ENCODE results near the gene ERVV-1. TPM values are rescaled to one million over a fixed set of nuclear protein-coding genes. Genes with fewer than 3 reads are reported as not detected.

The ERVV-1 gene
- total and polyA plus RNA-seq, 2 experiments from 2014 or later = 0.62 TPM; not detected in 1

GRCh38 chr19:53047379-53047778 is 33.7 kb downstream of the ERVV-1 start:
- no peak for DNase-seq (ENCODE audit: low spot score)
- Histone ChIP-seq H3K36me3 (replicated peaks; ENCODE audit: insufficient read depth, low read depth) (no peaks in the 10 kb centered on the region), H3K79me2 (no peaks in the 10 kb centered on the region), H3K4me1 (ENCODE audit: insufficient read depth) (no peaks in the 10 kb centered on the region), H3K9me3 (ENCODE audit: low read depth) (no peaks in the 10 kb centered on the region), H3K27me3 (no peaks in the 10 kb centered on the region), H3K4me2 (no peak overlapping the region), H3K4me3 (no peak overlapping the region), H3K9me2 (replicated peaks; ENCODE audit: insufficient read depth) (no peaks in the 10 kb centered on the region), H4K20me1 (ENCODE audit: insufficient read depth, poor library complexity, severe bottlenecking) (no peaks in the 10 kb centered on the region), H2AFZ (no peak overlapping the region), H3K27ac (no peak overlapping the region)
- TF ChIP-seq CTCF (IDR thresholded peaks at IDR 0.05; ENCODE audit: poor library complexity) (no peak), EZH2phosphoT487 (IDR thresholded peaks at IDR 0.05; ENCODE audit: low read depth, severe bottlenecking, unreplicated experiment) (no peak), EZH2 (IDR thresholded peaks at IDR 0.05; ENCODE audit: borderline replicate concordance) (no peak)
- 92% methylated on average over 2 of the region's 2 CpGs for WGBS (ENCODE audit: low lambda C conversion rate, missing lambda C conversion rate)

DNA sequence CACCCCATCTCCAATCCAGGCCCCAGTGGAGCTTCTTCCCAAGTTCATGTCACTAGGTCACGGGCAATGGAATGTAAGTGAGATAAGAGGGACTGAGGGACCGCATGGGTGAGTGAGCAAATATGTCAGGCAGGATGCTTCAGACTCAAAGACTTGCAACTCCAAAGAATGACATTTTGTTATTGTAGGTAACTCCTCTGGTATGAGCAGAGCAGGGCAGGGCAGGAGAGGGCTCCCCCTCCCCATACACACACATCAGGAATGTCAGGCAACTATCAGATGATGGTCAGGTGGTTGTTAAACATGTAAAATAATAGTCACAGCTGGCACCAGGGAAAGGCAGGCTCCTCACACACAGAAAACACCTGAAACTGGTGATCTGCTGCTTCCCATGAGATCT is 41.4 kb downstream of the ERVV-1 start:
- Histone ChIP-seq H3K9me3 (ENCODE audit: low read depth) (no peaks in the 10 kb centered on the region), H3K36me3 (replicated peaks; ENCODE audit: insufficient read depth, low read depth) (no peaks in the 10 kb centered on the region), H3K79me2 (no peaks in the 10 kb centered on the region), H4K20me1 (ENCODE audit: insufficient read depth, poor library complexity, severe bottlenecking) (no peaks in the 10 kb centered on the region), H3K27ac (peak overlapping the region; percentile 64), H3K4me2 (no peak overlapping the region), H3K27me3 (no peaks in the 10 kb centered on the region), H3K4me1 (ENCODE audit: insufficient read depth) (no peaks in the 10 kb centered on the region), H3K4me3 (no peak overlapping the region), H3K9me2 (replicated peaks; ENCODE audit: insufficient read depth) (no peaks in the 10 kb centered on the region), H2AFZ (no peak overlapping the region)
- WGBS (ENCODE audit: low lambda C conversion rate, missing lambda C conversion rate) = 14% methylated on average over 2 of the region's 2 CpGs
- TF ChIP-seq EZH2phosphoT487 (IDR thresholded peaks at IDR 0.05; ENCODE audit: low read depth, severe bottlenecking, unreplicated experiment) (no peak), CTCF (IDR thresholded peaks at IDR 0.05; ENCODE audit: poor library complexity) (no peak), EZH2 (IDR thresholded peaks at IDR 0.05; ENCODE audit: borderline replicate concordance) (no peak)
- DNase-seq (ENCODE audit: low spot score) = no peak

GRCh38 chr19:53057904-53058580 is 44.3 kb downstream of the ERVV-1 start:
- Histone ChIP-seq H3K27me3 (no peaks in the 10 kb centered on the region), H4K20me1 (ENCODE audit: insufficient read depth, poor library complexity, severe bottlenecking) (no peaks in the 10 kb centered on the region), H3K4me3 (peak overlapping the region; percentile 40), H3K9me3 (ENCODE audit: low read depth) (no peaks in the 10 kb centered on the region), H3K27ac (peak overlapping the region; percentile 11), H3K4me1 (ENCODE audit: insufficient read depth) (no peaks in the 10 kb centered on the region), H2AFZ (peak overlapping the region; percentile 38), H3K9me2 (replicated peaks; ENCODE audit: insufficient read depth) (no peaks in the 10 kb centered on the region), H3K79me2 (no peaks in the 10 kb centered on the region), H3K4me2 (peak overlapping the region; percentile 87), H3K36me3 (replicated peaks; ENCODE audit: insufficient read depth, low read depth) (no peaks in the 10 kb centered on the region)
- TF ChIP-seq CTCF (IDR thresholded peaks at IDR 0.05; ENCODE audit: poor library complexity) = no peak
- no peak for TF ChIP-seq EZH2phosphoT487 (IDR thresholded peaks at IDR 0.05; ENCODE audit: low read depth, severe bottlenecking, unreplicated experiment)
- DNase-seq (ENCODE audit: low spot score) = peak; percentile 86
- under 1% methylated on average over 54 of the region's 59 CpGs for WGBS (ENCODE audit: low lambda C conversion rate, missing lambda C conversion rate)

Other genes with a start within 250 kb of the ERVV-1 start
- 7.7 and 12.5 TPM in 2 replicates for gene ZNF600, start 227.1 kb upstream of the ERVV-1 start, total RNA-seq
- 14.6 and 16.9 TPM in 2 replicates for gene ZNF600, start 227.1 kb upstream of the ERVV-1 start, polyA plus RNA-seq
- gene ZNF28, start 192.3 kb upstream of the ERVV-1 start, total RNA-seq = 19.3 and 22.4 TPM in 2 replicates
- 13.3 and 17.4 TPM in 2 replicates for gene ZNF28, start 192.3 kb upstream of the ERVV-1 start, polyA plus RNA-seq
- gene ZNF468, start 156.3 kb upstream of the ERVV-1 start, total RNA-seq = 37.2 and 43.6 TPM in 2 replicates
- gene ZNF468, start 156.3 kb upstream of the ERVV-1 start, polyA plus RNA-seq = 14.0 and 19.9 TPM in 2 replicates
- 18.3 and 35.0 TPM in 2 replicates for gene ZNF320, start 116.3 kb upstream of the ERVV-1 start, total RNA-seq
- 5.6 and 15.2 TPM in 2 replicates for gene ZNF320, start 116.3 kb upstream of the ERVV-1 start, polyA plus RNA-seq
- 5.5 and 9.3 TPM in 2 replicates for gene ZNF888, start 90.5 kb upstream of the ERVV-1 start, total RNA-seq
- 1.2 and 4.8 TPM in 2 replicates for gene ZNF888, start 90.5 kb upstream of the ERVV-1 start, polyA plus RNA-seq
- gene ZNF816, start 51.0 kb upstream of the ERVV-1 start, total RNA-seq = 10.7 and 18.5 TPM in 2 replicates
- 5.1 and 6.3 TPM in 2 replicates for gene ZNF816, start 51.0 kb upstream of the ERVV-1 start, polyA plus RNA-seq
- gene ERVV-2, start 30.8 kb downstream of the ERVV-1 start, total RNA-seq = 2.5 and 4.5 TPM in 2 replicates
- 2.5 and 4.1 TPM in 2 replicates for gene ERVV-2, start 30.8 kb downstream of the ERVV-1 start, polyA plus RNA-seq
- 52.5 and 53.1 TPM in 2 replicates for gene ZNF160, start 89.5 kb downstream of the ERVV-1 start, total RNA-seq
- 23.5 and 28.0 TPM in 2 replicates for gene ZNF160, start 89.5 kb downstream of the ERVV-1 start, polyA plus RNA-seq
- 14.6 and 24.1 TPM in 2 replicates for gene ZNF415, start 119.0 kb downstream of the ERVV-1 start, total RNA-seq
- 7.4 and 15.2 TPM in 2 replicates for gene ZNF415, start 119.0 kb downstream of the ERVV-1 start, polyA plus RNA-seq
- gene ZNF347, start 145.1 kb downstream of the ERVV-1 start, total RNA-seq = 8.3 and 9.2 TPM in 2 replicates
- gene ZNF347, start 145.1 kb downstream of the ERVV-1 start, polyA plus RNA-seq = 3.8 and 7.1 TPM in 2 replicates
- gene ZNF665, start 179.4 kb downstream of the ERVV-1 start, total RNA-seq = 3.4 and 3.6 TPM in 2 replicates
- 2.2 and 4.5 TPM in 2 replicates for gene ZNF665, start 179.4 kb downstream of the ERVV-1 start, polyA plus RNA-seq
- 37.8 and 40.6 TPM in 2 replicates for gene ZNF677, start 241.0 kb downstream of the ERVV-1 start, total RNA-seq
- 18.7 and 21.2 TPM in 2 replicates for gene ZNF677, start 241.0 kb downstream of the ERVV-1 start, polyA plus RNA-seq
- not detected in 2 replicates for gene VN1R2, start 244.4 kb downstream of the ERVV-1 start, total RNA-seq
- gene VN1R2, start 244.4 kb downstream of the ERVV-1 start, polyA plus RNA-seq = 0.65 TPM in 1 of 2 replicates, not detected in the other

All from hepatocyte (in vitro differentiated cells).